ENCODE measurements around the gene ST3GAL3.

Gene ST3GAL3

GRCh38 chr1:43947061-43947873 is 239.9 kb downstream of the ST3GAL3 start:
- peak; percentile 57 for DNase-seq

- DNase-seq = no peak
Observed at GRCh38 chr1:43947874-43948437, 240.6 kb downstream of the ST3GAL3 start.

GRCh38 chr1:43949678-43950077 is 242.3 kb downstream of the ST3GAL3 start:
- no peak for DNase-seq

GRCh38 chr1:43951021-43951985 is 244.0 kb downstream of the ST3GAL3 start:
- DNase-seq = peak; percentile 53

- peak; percentile 99 for DNase-seq
Observed at GRCh38 chr1:43952731-43953346, 245.5 kb downstream of the ST3GAL3 start.

GRCh38 chr1:43953361-43953760 is 246.0 kb downstream of the ST3GAL3 start:
- peak; percentile 41 for DNase-seq

GRCh38 chr1:43954036-43954435 is 246.7 kb downstream of the ST3GAL3 start:
- DNase-seq = no peak

GRCh38 chr1:43956234-43956633 is 248.9 kb downstream of the ST3GAL3 start:
- no peak for DNase-seq

- no peak for DNase-seq
Observed at GRCh38 chr1:43957407-43958040, 250.2 kb downstream of the ST3GAL3 start.

GRCh38 chr1:43958351-43959255 is 251.3 kb downstream of the ST3GAL3 start:
- no peak for DNase-seq

- DNase-seq = no peak
Observed at GRCh38 chr1:43960798-43961197, 253.5 kb downstream of the ST3GAL3 start.

- DNase-seq = no peak
Observed at GRCh38 chr1:43961692-43962091, 254.4 kb downstream of the ST3GAL3 start.

- no peak for DNase-seq
Observed at GRCh38 chr1:43962324-43962723, 255.0 kb downstream of the ST3GAL3 start.

- DNase-seq = no peak
Observed at GRCh38 chr1:43963006-43963405, 255.7 kb downstream of the ST3GAL3 start.

GRCh38 chr1:43963890-43964289 is 256.6 kb downstream of the ST3GAL3 start:
- DNase-seq = no peak

GRCh38 chr1:43965316-43965715 is 258.0 kb downstream of the ST3GAL3 start:
- no peak for DNase-seq

- DNase-seq = no peak
Observed at GRCh38 chr1:43968348-43968948, 261.1 kb downstream of the ST3GAL3 start.

- DNase-seq = no peak
Observed at GRCh38 chr1:43969416-43969745, 262.0 kb downstream of the ST3GAL3 start.

- DNase-seq = peak; percentile 99
Observed at GRCh38 chr1:43969746-43970466, 262.6 kb downstream of the ST3GAL3 start, which contains the start of gene DPH2. Gene DPH2 (plus strand): TSS chr1:43970010. CDS start chr1:43970176, 166 bp downstream.

- DNase-seq = peak; percentile 23
Observed at GRCh38 chr1:43970502-43970901, 263.2 kb downstream of the ST3GAL3 start.

Measured in NCI-H82 (cell line).